A375 (cell line): ENCODE results near the gene CEPT1. TPM values are rescaled to one million over a fixed set of nuclear protein-coding genes. Genes with fewer than 3 reads are reported as not detected.

Source experiments
- small RNA-seq: library from RNA; depleted of rRNA; stranded (forward); fragments of <200 nt; gene quantifications from one replicate; pipeline ENCODE3, GENCODE V24; 2014
- total RNA-seq: library from RNA; depleted of rRNA; stranded (reverse); fragments of >200 nt; shearing (Covaris generic); gene quantifications from 2 replicates; pipeline ENCODE4 v1.2.3, GENCODE V29; 2014; rRNA removed

Gene CEPT1
- total RNA-seq, result 14.5 and 20.1 TPM in 2 replicates

GRCh38 chr1:111139956-111140679, at the start of gene CEPT1, which contains the start of gene DRAM2:
Gene CEPT1, plus strand, starts transcription at chr1:111140223. Its CDS starts 7,492 bp downstream, at chr1:111147715.
Gene DRAM2, minus strand, starts transcription at chr1:111140093. Its CDS starts 8,539 bp downstream, at chr1:111131554.

DNA sequence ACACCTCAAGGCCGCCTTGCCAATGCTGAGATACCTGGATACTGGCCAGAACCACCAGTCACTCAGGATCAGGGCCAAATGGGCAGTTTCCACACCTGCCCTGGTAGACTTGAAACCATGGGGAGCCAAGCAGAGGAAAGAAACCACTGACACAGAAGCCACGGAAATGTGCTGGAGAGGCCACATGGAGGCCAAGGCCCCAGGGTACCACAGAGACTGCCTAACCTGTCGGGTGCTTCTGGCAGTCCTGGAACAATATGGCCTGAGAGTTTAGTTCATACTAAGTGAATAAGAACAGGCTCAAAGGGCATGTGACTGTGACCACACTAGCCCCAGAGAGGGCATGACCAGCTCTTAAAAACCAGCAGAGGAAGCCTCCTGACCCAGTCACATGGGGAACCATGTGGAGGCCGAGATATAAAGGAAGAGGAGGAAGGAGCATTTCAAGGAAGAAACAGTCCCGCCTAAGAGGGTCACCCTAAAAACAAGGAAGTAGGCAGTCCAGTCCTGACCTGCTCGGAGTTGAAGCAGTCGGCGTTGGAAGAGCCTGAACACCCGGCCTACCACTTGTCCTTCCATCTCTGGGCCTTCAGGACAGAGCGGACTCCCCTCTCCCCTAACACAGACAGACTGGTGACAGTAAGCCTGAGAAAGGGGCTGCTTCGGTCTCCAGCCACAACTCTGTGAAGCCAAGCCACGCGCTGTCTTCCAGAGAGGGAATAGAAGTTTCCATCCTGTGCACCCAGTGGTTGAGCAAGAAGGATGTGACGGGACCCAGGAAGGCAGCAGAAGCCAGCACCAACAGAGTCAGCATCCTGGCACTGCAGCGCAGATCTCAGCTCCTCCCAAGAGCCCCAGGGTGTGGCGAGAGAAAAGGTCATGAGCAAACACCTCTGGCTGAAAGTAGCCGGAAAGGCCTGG, 60.1 kb downstream of the CEPT1 start, which contains the start of gene DENND2D:
Gene DENND2D (minus strand): TSS at position 766 of the 921 bp plus-strand sequence. CDS start 187 bp downstream, at position 579.

DNA sequence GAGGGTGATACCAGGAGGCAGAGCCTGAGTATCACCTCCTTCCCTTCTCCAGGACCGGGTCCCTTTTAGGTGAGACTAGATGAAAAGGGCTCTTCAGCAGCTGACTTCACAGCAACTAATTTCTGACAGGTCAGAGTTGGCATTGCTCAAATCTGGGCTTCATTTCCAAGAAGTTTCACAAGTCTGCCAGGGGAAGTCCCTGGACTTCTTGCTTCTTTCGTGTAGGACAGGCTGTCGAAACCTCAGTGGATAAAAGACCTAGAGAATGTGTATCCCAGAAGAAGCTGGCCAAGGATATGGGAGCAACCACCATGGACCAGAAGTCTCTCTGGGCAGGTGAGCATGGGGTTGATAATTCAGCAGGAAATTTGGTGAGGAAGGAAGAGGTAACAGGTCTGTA, 87.4 kb downstream of the CEPT1 start, which contains the start of gene CHI3L2:
Gene CHI3L2 (plus strand): TSS at position 280 of the 400 bp plus-strand sequence. CDS start 17 bp downstream, at position 297.

Small RNAs within 50 kb of the gene (small RNA-seq; reads per million reads assigned to genes)
- gene AL355816.1, result not detected

Other genes starting within 250 kb of the CEPT1 start
- gene LRIF1, start 176.3 kb upstream of the CEPT1 start, total RNA-seq, result 7.0 and 8.2 TPM in 2 replicates
- gene DRAM2, start 130 bp upstream of the CEPT1 start, total RNA-seq, result 16.9 and 18.6 TPM in 2 replicates
- gene DENND2D, start 60.4 kb downstream of the CEPT1 start, total RNA-seq, result not detected in 2 replicates
- gene CHI3L2, start 87.5 kb downstream of the CEPT1 start, total RNA-seq, result 0.34 and 0.38 TPM in 2 replicates
- gene CHIA, start 150.6 kb downstream of the CEPT1 start, total RNA-seq, result not detected in 2 replicates